ENCODE results near the gene SDR42E1.

DNA sequence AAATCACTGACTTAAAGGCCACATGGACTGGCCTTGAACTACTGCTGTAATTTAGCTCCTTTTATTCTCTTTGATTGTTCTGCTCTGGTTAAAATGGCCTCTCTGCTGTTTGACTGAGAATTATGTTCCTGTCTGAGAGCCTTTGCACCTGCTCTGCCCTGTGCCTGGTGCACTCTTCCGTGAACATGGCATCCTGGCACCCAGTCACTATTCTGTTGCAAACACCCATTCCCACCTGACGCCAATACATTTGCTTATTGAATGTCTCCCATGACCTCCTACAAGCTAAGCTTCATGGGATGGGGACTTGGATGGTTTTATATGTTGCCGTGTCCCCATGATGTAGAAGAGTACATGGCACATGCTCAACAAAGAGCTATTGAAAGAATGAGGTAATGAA, 43.8 kb upstream of the SDR42E1 start:
- TF ChIP-seq, protein P1, sequence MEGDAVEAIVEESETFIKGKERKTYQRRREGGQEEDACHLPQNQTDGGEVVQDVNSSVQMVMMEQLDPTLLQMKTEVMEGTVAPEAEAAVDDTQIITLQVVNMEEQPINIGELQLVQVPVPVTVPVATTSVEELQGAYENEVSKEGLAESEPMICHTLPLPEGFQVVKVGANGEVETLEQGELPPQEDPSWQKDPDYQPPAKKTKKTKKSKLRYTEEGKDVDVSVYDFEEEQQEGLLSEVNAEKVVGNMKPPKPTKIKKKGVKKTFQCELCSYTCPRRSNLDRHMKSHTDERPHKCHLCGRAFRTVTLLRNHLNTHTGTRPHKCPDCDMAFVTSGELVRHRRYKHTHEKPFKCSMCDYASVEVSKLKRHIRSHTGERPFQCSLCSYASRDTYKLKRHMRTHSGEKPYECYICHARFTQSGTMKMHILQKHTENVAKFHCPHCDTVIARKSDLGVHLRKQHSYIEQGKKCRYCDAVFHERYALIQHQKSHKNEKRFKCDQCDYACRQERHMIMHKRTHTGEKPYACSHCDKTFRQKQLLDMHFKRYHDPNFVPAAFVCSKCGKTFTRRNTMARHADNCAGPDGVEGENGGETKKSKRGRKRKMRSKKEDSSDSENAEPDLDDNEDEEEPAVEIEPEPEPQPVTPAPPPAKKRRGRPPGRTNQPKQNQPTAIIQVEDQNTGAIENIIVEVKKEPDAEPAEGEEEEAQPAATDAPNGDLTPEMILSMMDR (IDR thresholded peaks at IDR 0.05) = no peak
- no peak for TF ChIP-seq POLR2A (IDR thresholded peaks at IDR 0.05)
